DOHH2 (cell line): ENCODE data around the gene PPFIA2.

Experiments used
- CTCF ChIP-seq: fragments of 200-600 bp; sonication (generic); IDR thresholded peaks from one replicate; pipeline ENCODE4 v1.5.1; 2014; ENCODE audit warnings: antibody characterized with exemption, mild to moderate bottlenecking, low read depth, low read length; ENCODE audit not compliant: poor library complexity, severe bottlenecking
- EZH2phosphoT487 ChIP-seq: fragments of 200-600 bp; sonication (generic); IDR thresholded peaks from 2 replicates; pipeline ENCODE4 v1.6.1; 2017; ENCODE audit warnings: borderline replicate concordance, mild to moderate bottlenecking, antibody characterized with exemption, low read length, moderate library complexity, mixed read lengths

DNA sequence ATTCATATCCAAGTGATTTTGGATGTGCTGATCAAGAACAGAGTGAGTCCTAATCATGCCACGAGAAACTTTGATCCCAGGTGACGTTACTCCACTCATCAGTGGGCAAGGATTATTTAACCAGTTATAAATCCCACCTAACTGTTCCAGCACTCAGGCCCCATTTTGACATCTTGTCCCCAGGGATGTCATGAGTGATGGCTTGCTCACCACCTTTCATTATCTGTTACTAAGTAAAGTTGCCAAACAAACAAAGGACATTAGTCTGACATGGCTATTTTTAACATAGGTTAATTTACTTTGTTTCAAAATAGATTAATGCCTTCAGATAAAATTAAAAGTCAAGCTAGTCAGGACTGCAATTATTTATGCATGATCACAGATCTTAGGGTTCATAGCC, 425.3 kb downstream of the PPFIA2 start:
- TF ChIP-seq EZH2phosphoT487 (no peak), CTCF (no peak)
